Measurements from ENCODE around the gene VENTX.

- no peak for TF ChIP-seq CTCF (optimal IDR thresholded peaks at IDR 0.05 in 1 of 3, IDR thresholded peaks at IDR 0.05 in 1 of 3, conservative IDR thresholded peaks at IDR 0.05 in 1 of 3; ENCODE audit: extremely low read depth in 1 of 3, insufficient read depth in 2 of 3, low read length in 3 of 3)
- no peak for TF ChIP-seq EZH2 (IDR thresholded peaks at IDR 0.05; ENCODE audit: low read length)
Measured at GRCh38 chr10:133235932-133236331, 1.7 kb upstream of the VENTX start.
